Hippocampal formation (tissue), 2 donors: Measurements from ENCODE around the gene TMEM14B.
A peak's percentile ranks its signal among the peaks of the same experiment; 100 is the strongest.
"Not testable (repeated sequence)": the region's sequence is repeated elsewhere in the genome, so short reads cannot be mapped to it uniquely, and the experiment has no call there.

ENCODE experiments used
- DNase-seq, 2 donors: peaks; one replicate each; lab custom pipeline; 2025; lab: John Stamatoyannopoulos, UW

Gene TMEM14B

DNA sequence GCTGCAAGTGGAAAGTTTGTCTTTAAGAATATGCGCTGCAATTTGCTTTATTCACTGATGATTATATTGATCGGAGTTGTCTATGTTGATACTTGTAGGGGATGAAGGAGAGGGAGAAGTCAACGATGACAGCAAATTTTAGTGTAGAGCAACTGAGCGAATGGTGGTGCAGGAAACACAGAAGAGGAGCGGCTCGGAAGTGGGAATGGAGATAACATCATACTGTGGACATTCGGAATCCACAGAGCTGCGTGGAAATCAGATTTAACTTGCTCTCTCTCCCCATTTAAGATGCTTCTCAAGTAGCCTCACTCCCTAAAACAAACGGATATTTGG is 722 bp upstream of the TMEM14B start:
- DNase-seq: peak in 1 of 2 donors; percentile 58

DNA sequence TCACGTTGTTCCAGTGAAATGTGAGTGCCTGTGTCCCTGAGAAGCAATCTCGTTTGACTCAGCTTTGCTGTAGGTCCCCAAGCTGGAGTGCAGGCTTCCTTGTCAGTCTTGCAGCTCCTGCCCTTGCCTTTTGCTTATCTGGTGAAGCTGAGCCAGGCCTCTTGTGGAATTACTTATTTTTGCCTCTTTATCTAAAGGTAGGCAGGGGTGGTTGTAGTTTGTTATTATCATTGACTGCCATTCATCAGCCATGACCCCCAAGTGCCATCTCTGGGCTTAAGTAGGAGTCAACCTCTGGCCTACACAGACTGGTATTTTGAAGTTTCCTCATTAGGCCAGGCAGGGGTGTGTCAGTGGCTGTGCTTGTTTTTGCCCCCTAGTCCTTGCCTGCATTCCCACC is 2.1 kb downstream of the TMEM14B start:
- no peak for DNase-seq

DNA sequence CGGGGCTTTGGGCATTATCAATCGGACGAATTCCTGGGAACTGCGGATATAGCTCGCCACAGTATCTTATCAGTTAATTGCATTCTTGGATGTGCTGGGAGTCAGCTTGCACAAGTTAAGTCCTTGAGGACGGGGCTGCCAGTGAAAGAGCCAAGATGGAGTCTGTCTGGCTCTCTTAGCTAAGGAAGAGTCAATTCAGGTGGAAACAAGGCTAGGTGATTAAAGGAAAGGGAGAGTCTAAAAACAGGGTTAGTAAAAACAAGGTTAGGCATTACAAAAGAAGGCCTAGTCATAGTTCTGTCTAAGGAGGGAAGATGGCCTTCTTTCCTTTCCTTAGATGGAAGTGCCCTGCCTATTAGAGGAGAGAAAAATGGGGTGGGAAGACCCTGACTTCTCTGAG is 3.0 kb downstream of the TMEM14B start:
- not testable (repeated sequence) for DNase-seq

DNA sequence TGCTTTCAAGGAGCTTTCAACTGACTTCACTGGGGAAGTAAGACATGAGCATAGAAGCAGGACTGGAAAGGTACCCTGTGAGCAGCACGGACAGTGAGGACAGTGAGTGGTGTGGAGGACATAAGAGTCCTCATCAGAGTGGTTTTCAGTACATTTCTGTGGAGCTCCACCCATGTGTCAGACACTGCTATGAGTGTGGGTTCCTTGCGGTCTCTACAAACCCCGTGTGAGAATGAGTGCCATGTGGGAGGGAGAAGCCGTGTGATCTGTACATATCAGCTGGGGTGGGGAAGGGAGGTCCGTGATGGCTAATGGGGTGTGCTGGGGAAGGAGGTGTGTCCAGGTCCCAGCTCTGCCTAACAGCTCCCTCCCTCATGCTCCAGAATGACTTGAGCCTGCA is 4.2 kb downstream of the TMEM14B start:
- DNase-seq: not testable (repeated sequence)

DNA sequence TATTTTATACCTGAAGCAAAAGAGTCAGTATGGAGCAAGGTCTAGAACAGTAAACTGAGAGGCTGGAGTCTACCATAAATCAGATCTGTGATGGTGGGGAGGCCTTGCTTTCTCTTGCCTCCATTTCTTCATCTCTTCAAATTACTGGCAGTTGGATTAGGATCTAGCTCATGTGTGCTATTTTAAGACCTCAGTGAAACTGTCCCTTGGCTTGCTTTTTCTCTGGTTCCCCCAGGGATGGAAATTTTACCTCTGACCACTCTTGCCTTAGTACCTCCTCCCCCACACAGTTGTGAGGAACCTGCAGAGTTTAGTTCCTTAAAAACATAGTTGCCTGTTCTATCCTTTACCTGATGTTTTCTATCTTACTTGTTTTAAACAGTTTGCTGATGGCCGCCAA is 8.5 kb downstream of the TMEM14B start:
- no peak for DNase-seq

DNA sequence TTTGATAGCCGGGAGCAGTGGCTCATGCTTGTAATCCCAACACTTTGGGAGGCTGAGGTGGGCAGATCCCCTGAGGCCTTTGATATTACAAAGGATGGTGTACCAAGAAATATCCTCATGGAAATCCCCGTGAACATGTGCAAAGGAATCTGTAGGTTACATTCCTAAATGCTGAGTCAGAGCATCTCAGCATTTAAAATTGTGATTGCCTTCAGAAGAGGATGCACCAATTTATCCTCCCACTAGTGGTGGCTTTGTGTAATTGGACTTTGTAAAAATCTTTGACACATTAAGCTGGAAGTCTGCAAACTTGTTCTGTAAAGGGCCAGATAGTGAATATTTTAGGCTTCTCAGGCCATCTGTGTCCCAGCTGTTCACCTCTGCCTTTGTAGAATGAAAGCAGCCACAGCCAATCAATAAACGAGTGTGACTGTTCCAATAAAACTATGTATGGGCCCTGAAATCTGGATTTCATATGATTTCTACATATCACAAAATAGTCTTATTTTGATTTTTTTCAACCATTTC is 11.8 kb downstream of the TMEM14B start:
- DNase-seq: no peak

DNA sequence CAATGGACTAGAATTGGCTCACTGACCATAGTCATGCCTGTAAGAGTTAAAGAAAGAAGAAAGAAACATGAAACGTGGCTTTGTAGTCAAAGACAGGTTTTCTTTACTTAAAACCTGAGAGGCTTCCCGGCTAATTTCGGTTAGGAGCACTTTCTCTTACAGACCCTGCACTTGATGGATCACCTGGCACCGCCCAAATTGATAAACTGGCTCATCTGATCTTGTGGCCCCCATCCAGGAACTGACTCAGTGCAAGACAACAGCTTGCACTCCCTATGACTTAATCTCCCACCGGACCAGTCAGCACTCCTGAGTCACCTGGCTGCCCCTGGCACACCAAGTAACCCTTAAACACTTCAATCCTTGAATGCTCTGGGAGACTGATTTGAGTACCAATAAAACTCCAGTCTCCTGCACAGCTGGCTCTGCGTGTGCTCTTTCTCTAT is 12.3 kb downstream of the TMEM14B start:
- DNase-seq: no peak

DNA sequence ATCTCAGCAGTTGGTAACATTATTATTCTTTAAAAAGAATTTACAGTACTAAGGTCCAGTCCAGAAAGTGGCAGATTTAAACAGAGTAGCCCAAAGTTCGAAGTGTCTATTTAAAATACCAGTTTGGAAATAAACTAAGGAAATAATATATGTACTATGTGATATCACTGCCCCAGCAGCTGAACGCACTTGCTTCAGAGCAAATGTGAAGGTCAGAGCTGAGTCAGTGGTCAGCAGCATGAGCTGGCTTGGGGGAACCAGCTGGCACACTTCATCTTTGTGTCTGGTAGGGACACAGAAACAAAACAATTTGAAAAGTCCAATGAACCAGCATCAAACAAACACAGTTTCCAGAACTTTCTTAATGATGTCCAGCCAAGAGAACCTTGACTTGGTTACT is 15.4 kb downstream of the TMEM14B start:
- no peak for DNase-seq

DNA sequence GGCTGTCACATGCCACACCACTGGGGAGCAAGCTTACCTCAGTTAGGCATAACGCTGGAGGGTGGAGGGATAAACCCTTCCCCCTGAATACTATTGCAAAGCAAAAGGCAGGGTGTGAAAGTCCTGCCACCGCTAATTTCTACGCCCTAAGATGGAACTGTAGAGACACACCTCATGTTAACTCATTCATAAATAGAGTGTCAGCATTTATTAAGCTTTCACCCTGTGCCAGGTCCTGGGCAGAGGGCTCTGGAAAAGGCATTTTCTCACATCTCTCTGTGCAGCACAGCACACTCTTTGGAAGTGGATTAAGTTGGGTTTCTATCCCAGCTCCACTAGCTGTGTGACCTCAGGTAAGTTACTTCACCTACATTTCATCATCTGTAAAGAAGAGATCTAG is 21.8 kb downstream of the TMEM14B start:
- DNase-seq: no peak

DNA sequence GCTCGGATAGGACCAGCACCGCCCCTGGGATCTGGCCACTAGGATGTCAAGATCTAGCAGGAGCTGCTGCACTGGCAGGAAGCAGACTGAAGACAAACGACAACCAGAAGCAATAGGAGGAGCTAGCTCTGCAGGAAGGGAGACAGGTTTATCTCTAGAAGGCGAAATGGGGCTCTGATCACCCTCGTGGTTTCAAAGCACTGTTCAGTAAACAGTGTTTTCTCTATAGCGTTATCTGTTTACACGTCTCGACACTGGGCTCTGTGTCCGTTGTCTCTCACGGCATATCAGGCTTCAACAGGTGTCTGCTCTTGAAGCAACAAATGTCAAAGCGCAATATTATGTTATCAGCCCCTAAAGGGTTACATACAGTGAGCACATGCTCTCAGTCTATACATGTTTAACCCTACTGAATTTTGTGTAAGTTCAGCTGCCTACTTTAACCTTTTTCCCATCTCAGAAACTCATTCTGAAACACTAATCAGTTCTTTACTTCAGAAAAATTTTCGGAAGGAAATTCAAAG is 23.8 kb downstream of the TMEM14B start:
- DNase-seq: no peak

DNA sequence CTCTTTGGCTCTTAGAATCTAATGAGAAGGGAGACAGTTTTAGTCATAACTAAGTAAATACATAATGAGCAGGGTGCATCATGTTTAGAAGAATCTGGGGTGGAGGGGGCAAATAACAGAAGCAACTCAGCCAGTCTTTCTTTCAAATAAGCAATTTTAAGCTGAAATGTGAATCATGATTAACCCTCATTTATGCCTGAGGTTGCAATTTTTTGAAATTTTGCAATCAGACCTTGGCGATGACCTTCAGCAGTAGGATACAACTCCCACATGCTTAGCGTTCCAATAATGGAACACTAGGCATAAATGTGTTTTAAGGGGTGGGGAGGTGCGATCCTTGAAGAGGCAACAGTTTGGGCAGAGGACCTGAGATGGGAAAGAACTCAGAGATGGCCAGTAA is 30.6 kb downstream of the TMEM14B start:
- no peak for DNase-seq

DNA sequence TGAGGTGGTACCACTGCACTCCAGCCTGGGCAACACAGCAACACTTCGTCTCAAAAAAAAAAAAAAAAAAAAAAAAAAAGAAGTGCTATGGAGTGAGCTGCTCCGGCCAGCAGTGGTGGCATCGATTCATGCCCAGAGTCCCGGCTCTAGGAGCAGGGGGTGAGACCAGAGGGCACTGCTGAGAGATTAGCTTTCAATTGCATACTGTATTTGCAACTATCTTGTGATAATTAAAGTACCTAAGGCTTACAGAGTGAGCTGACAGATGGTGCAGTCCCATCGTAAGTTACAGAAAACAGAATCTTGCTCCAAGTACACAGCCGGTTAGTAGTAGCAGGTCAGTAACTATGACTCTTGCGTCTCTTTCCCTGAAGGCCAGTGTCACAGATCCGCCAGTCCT is 31.5 kb downstream of the TMEM14B start:
- DNase-seq: no peak

DNA sequence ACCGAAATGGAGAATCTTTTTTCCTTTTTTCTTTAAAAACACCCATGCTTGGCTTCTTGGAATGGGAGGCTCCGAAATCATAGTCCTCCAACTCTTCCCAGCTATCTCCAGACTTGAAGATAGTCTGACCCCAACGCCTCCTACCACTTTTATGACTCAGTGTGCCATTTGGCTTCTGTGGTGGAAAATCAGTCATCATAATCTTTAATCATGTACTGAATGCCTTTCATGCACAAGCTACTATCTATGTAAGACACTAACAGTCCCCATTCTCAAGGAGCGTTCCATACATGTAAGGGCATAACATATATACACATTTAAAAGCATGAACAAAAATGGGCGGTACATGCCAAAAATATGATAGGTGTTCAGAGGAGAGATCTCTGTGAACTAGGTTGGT is 44.1 kb downstream of the TMEM14B start:
- no peak for DNase-seq

DNA sequence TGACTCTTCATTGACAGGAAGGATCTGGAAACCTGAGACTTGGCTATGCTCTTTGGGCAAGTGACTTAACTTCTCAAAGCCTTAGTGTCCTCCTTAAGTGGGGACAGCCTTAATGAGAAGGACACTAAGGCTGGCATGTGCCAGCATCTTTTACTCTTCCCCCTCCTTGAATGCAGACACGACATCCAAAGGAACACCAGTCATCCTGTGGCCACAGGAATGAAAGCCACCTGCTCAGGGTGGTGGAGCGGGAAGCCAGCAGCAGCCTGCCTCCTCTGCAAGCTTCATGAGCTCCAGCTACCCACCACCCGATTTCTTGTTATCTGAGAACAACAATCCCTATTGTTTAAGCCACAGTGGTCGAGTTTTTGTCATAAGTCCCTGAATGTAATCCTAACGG is 44.5 kb downstream of the TMEM14B start:
- DNase-seq: no peak

DNA sequence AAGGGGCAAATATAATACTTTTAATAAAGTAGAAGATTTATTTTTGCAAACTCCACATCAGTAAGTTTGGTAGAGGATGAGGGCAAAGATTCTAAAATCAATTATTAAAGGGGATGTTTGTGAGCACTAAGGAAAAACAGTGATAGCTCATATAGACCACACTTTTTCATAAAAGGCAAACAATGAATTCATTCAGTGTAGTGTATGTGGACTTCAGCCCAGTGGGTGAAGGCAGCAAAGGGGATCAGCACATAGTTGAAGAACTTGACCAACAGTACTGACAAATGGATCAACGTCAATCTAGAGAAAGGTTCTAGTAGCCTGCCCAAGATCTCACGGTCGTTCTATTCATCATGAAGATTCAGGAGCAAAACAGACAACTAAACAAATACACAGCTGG is 45.4 kb downstream of the TMEM14B start:
- DNase-seq: no peak

DNA sequence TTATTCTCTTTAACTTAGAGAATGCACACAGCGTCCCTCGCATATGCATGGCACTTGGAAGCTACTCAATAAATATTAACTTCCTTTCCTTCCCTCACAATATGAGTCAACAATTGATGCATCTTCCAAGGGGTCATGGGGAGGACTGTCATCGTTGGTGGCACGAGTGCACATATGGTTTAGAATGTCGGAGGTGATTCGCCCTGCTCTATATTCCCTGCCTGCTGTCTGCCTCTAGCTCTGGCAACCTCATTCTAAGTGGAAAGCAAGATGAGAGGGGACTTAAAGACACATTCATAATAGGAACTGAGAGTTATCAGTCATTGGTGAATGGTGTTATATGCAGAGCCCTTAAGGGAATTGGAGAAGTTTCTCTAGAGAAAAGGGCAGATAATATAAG is 46.1 kb downstream of the TMEM14B start:
- no peak for DNase-seq

DNA sequence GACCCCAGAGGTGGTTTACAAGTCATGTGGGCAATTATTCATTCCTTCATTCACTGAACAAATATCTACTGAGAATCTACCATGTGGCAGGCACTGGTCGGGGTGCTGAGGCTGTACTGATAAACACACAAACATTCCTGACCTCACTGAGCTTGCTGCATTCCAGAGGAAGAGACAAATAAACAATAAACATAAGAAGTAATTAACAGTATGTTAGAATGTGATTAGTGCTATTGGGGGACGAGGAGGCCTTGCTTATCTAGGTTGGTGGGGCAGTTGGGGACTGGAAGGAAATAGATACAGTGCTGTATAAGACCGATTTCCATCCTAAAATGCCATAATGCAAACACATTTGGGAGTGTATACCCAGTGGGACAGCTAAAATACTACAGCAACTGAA is 46.6 kb downstream of the TMEM14B start:
- DNase-seq: no peak

DNA sequence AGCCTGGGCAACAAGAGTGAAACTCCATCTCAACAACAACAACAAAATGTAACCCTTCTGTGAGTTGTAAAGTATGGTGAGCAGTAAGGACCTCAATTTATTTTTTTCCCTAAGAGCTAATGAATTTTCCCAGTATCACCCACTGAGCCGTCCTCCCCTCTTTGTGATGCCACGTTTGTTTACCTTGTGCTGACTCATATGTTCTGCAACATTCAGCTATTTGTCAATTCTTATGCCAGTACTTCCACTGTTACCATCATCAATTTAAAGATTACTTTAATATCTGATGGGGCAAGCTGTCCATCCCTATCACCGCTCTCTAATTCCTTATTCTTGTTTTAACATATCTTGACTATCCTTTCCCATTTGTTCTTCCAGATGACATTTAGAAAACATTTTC is 53.2 kb downstream of the TMEM14B start:
- no peak for DNase-seq

DNA sequence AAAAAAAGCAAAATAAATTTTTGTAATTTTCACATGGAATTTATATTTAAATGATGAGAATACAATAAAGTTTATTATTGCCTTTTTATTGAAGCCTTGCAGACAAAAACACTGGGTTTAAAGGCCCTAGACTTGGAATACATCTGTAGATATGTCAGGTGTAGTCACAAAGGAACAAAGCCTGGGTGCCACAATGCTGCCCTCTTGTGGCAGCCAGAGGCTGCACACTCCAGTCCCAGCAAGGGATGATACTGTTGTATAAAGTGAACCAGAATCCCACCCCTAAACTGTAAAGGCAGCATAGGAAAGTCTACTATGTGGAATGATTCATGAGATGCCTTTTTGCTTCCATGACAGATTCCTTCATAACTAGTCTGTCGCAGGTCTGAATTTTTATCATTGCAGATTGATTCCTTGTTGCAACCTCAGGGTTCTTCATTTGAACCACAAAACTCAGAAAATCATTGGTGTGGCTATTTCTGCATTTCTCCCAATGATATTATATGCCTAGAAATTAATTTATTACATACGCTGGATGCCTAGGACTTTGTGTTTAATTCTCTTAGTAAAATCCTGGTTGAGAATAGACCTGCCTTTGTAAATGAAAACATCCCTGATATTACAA is 53.7 kb downstream of the TMEM14B start:
- DNase-seq: peak; percentile 40 to 41
